ENCODE results near the gene SLC4A2.
A peak's percentile ranks its signal among the peaks of the same experiment; 100 is the strongest.
"Not testable (repeated sequence)": the region's sequence is repeated elsewhere in the genome, so short reads cannot be mapped to it uniquely, and the experiment has no call there.

Gene SLC4A2, protein sequence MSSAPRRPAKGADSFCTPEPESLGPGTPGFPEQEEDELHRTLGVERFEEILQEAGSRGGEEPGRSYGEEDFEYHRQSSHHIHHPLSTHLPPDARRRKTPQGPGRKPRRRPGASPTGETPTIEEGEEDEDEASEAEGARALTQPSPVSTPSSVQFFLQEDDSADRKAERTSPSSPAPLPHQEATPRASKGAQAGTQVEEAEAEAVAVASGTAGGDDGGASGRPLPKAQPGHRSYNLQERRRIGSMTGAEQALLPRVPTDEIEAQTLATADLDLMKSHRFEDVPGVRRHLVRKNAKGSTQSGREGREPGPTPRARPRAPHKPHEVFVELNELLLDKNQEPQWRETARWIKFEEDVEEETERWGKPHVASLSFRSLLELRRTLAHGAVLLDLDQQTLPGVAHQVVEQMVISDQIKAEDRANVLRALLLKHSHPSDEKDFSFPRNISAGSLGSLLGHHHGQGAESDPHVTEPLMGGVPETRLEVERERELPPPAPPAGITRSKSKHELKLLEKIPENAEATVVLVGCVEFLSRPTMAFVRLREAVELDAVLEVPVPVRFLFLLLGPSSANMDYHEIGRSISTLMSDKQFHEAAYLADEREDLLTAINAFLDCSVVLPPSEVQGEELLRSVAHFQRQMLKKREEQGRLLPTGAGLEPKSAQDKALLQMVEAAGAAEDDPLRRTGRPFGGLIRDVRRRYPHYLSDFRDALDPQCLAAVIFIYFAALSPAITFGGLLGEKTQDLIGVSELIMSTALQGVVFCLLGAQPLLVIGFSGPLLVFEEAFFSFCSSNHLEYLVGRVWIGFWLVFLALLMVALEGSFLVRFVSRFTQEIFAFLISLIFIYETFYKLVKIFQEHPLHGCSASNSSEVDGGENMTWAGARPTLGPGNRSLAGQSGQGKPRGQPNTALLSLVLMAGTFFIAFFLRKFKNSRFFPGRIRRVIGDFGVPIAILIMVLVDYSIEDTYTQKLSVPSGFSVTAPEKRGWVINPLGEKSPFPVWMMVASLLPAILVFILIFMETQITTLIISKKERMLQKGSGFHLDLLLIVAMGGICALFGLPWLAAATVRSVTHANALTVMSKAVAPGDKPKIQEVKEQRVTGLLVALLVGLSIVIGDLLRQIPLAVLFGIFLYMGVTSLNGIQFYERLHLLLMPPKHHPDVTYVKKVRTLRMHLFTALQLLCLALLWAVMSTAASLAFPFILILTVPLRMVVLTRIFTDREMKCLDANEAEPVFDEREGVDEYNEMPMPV

DNA sequence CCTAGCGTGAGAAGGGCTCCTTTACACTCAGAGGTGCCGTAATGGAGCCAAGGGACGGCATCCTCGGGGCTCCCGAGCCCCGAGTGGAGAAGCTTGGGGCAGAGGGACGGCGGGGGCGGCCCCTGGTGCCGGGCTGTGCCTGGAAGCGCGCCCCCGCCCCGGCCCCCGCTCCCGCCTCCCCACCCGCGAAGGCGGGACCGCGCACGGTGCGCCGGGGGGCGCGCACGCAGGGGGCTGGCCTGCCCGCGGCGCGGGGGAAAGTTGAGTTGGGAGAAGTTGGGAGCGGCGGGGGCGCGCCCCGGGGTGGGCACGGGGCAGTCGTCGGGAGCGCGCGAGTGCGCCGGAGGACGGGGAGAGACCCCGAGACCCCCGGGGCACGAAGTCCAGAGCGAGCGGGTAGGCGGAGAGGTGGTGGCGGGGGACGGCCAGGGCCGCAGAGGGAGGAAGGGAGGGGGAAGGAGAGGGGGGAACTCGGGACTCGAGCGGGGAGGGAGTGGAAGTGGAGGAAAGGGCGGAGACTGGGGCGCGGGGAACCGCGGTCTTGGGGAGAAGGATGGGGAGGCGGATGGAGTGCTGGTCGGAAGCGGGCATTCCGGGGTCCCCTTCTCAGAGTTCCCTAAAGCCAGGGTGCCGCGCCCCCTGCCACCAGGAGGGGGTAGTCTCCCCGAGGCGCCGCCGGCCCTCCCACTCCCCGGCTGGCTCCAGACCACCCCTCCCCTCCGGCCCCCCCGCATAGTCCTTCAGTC lies at the start of gene SLC4A2:
Gene SLC4A2, plus strand, starts transcription at position 223 of the 746 bp plus-strand sequence. CDS start 2,399 bp downstream, outside the sequence.
- peak; percentile 42 to 67 for DNase-seq (ENCODE audit: low read depth in 1 of 2, low spot score in 1 of 2)

DNA sequence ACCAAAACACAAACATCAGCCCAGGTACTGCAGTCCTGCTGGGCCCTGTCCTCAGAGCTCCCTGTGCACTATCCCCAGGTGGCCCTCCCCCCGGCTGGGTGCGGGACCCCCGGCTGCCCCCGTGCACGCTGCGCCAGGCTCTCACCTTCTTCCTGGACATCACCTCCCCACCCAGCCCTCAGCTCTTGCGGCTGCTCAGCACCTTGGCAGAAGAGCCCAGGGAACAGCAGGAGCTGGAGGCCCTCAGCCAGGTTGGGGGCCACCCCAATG lies 49.4 kb upstream of the SLC4A2 start:
- DNase-seq (ENCODE audit: low read depth in 1 of 2, low spot score in 1 of 2): no peak

DNA sequence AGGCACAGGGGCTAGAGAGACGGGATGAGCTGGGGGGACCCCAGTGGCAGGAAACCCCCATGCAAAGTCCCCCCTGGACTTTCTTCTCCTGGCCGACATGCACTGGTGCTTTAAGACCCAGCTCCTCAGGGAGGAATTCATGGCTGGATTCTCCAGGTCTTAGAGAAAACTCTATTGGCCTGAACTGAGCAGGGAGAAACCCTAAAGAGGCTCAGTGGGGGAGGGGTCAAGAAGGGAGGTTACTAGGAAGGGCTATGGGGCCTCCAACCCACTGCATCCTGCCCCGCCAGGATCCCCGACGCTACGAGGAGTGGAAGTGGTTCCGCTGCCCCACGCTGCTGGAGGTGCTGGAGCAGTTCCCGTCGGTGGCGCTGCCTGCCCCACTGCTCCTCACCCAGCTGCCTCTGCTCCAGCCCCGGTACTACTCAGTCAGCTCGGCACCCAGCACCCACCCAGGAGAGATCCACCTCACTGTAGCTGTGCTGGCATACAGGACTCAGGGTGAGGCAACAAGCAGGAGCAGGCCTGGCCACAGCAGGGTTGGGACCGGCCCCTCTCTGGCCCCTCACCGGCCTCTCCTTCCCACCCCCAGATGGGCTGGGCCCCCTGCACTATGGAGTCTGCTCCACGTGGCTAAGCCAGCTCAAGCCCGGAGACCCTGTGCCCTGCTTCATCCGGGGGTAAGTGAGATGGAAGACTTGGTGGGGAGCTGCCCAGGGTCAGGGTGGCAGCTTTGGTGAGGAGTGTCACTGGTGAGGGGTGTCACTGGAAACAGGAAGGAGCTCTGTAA lies 48.9 kb upstream of the SLC4A2 start:
- no peak for DNase-seq (ENCODE audit: low read depth in 1 of 2, low spot score in 1 of 2)

GRCh38 chr7:151011097-151011409 lies 48.3 kb upstream of the SLC4A2 start:
- no peak for DNase-seq (ENCODE audit: low read depth in 1 of 2, low spot score in 1 of 2)

- DNase-seq (ENCODE audit: low read depth in 1 of 2, low spot score in 1 of 2): not testable (repeated sequence)
Observed at GRCh38 chr7:151011616-151012015, 47.8 kb upstream of the SLC4A2 start.

GRCh38 chr7:151012031-151012692 lies 47.2 kb upstream of the SLC4A2 start:
- no peak for DNase-seq (ENCODE audit: low read depth in 1 of 2, low spot score in 1 of 2)

DNA sequence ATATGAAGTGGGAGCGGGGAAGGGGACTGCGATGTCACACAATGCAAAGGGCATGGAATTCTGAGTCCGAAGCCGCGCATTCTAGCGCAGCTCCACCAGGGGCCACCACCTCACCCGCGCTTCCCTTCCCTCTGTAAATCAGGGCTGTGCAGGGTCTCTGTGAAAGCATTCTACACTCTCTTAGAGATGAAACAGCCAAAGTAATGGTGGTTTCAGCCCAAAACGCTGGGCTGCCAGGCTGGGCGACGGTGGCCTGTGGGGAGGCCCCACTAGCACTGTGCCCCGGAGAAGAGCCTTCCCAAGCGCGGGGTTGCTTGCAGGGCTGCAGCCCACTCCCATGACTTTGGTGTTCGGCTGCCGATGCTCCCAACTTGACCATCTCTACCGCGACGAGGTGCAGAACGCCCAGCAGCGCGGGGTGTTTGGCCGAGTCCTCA lies 46.5 kb upstream of the SLC4A2 start:
- DNase-seq (ENCODE audit: low read depth in 1 of 2, low spot score in 1 of 2): no peak

DNA sequence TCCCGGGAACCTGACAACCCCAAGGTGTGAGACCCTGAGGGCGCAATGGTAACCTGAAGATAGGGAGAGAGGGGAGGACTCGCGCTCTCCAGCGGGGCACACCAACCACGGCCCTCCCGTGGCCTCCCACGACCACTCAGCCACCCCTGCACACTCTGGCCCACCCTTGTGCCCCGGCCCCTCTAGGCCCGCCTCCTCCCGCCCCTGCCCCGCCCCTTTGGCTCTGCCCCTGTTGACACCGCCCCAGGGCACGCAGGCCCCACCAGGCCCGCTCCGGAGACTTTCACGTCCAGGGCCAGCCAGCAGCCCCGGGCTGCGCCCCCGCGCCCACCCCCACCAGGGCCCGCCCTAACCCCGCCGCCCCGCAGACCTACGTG lies 46.0 kb upstream of the SLC4A2 start:
- DNase-seq (ENCODE audit: low read depth in 1 of 2, low spot score in 1 of 2): no peak

- DNase-seq (ENCODE audit: low read depth in 1 of 2, low spot score in 1 of 2): peak; percentile 73 to 79
Observed at GRCh38 chr7:151013733-151014497, 45.5 kb upstream of the SLC4A2 start.

GRCh38 chr7:151014950-151015349 lies 44.4 kb upstream of the SLC4A2 start:
- no peak for DNase-seq (ENCODE audit: low read depth in 1 of 2, low spot score in 1 of 2)

GRCh38 chr7:151015967-151016366 lies 43.4 kb upstream of the SLC4A2 start:
- DNase-seq (ENCODE audit: low read depth in 1 of 2, low spot score in 1 of 2): no peak

GRCh38 chr7:151016505-151016904 lies 42.9 kb upstream of the SLC4A2 start:
- DNase-seq (ENCODE audit: low read depth in 1 of 2, low spot score in 1 of 2): no peak

DNA sequence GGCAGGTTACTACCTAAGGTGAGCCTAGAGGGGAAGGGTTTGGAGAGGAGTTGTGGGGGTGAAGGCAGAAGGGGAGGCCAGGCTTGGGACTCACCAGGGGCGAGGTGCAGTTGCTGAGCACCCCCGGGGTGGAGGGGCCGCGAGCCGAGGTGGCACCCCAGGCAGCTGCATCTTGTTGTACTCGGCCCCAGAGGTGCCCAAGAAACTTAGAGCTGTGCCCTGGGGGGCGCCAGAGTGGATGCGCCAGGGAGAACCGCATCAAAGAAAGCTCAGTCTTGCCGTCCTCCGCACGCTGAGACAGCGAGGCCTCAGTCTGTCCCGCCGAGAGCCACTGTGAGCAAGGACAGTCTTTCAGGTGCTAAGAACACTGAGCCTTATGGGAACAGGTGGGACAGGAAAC lies 42.4 kb upstream of the SLC4A2 start:
- no peak for DNase-seq (ENCODE audit: low read depth in 1 of 2, low spot score in 1 of 2)

- no peak for DNase-seq (ENCODE audit: low read depth in 1 of 2, low spot score in 1 of 2)
Observed at GRCh38 chr7:151017370-151017952, 41.9 kb upstream of the SLC4A2 start.

DNA sequence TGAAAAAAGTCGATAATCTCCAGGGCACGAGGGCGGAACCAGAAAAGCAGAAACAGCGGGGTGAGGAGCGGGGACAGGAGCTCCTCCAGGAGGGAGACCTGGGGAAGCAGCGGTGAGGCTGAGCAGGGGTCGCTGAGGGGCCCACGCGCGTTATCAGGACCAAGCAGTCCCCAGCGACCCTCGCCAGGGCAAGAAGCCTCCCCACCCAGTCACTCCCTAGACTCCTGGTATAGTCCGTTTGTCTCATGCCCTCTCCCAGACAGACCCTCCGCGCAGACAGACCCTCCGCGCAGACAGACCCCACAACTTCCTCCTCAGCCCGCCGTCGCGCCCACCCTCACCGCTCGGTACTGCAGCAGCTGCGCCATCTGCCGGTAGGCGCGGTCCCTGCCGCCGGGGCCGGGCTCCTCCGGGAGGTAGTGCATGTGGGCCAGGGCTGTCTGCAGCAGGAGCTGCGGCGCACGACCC lies 41.4 kb upstream of the SLC4A2 start:
- DNase-seq (ENCODE audit: low read depth in 1 of 2, low spot score in 1 of 2): peak; percentile 65 to 73

- DNase-seq (ENCODE audit: low read depth in 1 of 2, low spot score in 1 of 2): no peak
Observed at GRCh38 chr7:151018421-151019129, 40.8 kb upstream of the SLC4A2 start.

DNA sequence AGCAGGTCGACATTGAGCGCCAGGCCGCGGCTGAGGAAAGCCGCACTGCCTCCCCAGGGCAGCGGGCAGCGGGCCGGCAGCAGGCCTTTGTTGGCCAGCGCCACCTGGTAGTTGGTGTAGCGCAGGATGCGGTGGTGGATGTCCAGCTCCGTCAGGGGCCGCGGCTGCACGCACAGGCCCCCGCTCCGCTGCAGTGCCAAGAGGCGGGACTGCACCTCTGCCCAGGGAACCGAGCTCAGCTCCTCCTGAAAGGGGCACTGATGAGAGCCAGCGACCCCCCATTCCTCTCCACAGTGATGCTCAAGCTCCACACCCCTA lies 40.3 kb upstream of the SLC4A2 start:
- no peak for DNase-seq (ENCODE audit: low read depth in 1 of 2, low spot score in 1 of 2)

GRCh38 chr7:151020231-151020630 lies 39.2 kb upstream of the SLC4A2 start:
- DNase-seq (ENCODE audit: low read depth in 1 of 2, low spot score in 1 of 2): no peak

Measured in activated T-helper 1 cell treated with anti-CD3 and anti-CD28 coated beads, Interleukin-2, amount 50 U/mL, for 16 hours (primary cell).